Spleen (tissue), 11 donors: ENCODE results near the gene GOLGA6A. TPM values are rescaled to one million over a fixed set of nuclear protein-coding genes. Genes with fewer than 3 reads are reported as not detected.
"Not testable (repeated sequence)": the region's sequence is repeated elsewhere in the genome, so short reads cannot be mapped to it uniquely, and the experiment has no call there.

Experiments
- DNase-seq: peaks from one replicate; pipeline ENCODE4 v3.0.0-alpha.2; 2020
- H3K27ac ChIP-seq, 8 donors: fragments of 200-600 bp; sonication (generic) in 7 of 8; 1 replicate in 4 of 8; 2 replicates in 4 of 8; pipeline versions ENCODE4 v1.5.0 to v1.8.0; 2016 to 2021; ENCODE audit warnings: inconsistent platforms in 4 of 8, mild to moderate bottlenecking in 4 of 8, moderate library complexity in 1 of 8
- H3K27me3 ChIP-seq, 7 donors: fragments of 200-600 bp; sonication (generic) in 6 of 7; replicated peaks in 1 of 7; 1 replicate in 4 of 7; 2 replicates in 3 of 7; pipeline versions ENCODE4 v1.5.0 to v1.8.0; 2016 to 2021; ENCODE audit warnings: inconsistent platforms in 3 of 7, mild to moderate bottlenecking in 1 of 7
- H3K36me3 ChIP-seq, 6 donors: fragments of 200-600 bp; sonication (generic) in 5 of 6; 1 replicate in 4 of 6; 2 replicates in 2 of 6; pipeline versions ENCODE4 v1.5.0 to v1.8.0; 2016 to 2021; ENCODE audit warnings: inconsistent platforms in 2 of 6
- H3K4me1 ChIP-seq, 6 donors: fragments of 200-600 bp; sonication (generic) in 5 of 6; 1 replicate in 3 of 6; 2 replicates in 3 of 6; pipeline versions ENCODE4 v1.5.0 to v1.8.0; 2016 to 2021; ENCODE audit warnings: inconsistent platforms in 3 of 6
- H3K4me3 ChIP-seq, 8 donors: fragments of 200-600 bp; sonication (generic) in 7 of 8; 1 replicate in 4 of 8; 2 replicates in 4 of 8; pipeline versions ENCODE4 v1.5.0 to v1.8.0; 2016 to 2021; ENCODE audit warnings: inconsistent platforms in 4 of 8, mild to moderate bottlenecking in 4 of 8, moderate library complexity in 2 of 8
- H3K9me3 ChIP-seq, 8 donors: fragments of 200-600 bp; sonication (generic) in 7 of 8; 1 replicate in 4 of 8; 2 replicates in 4 of 8; pipeline versions ENCODE4 v1.5.0 to v1.8.0; 2016 to 2021; ENCODE audit warnings: inconsistent platforms in 4 of 8
- WGBS, 5 donors: extraction: QIAGEN DNeasy Blood & Tissue Kit in 3 of 5; methylation state at CpG; one replicate each; pipeline versions ENCODE4 v1.1.5 to v1.1.7; 2013 to 2018; 5-methylcytosine and 5-hydroxymethylcytosine counted together
- intact Hi-C: fragments of 100-400 bp; cut with DNase I; formaldehyde crosslinking; loops from one replicate; pipeline ENCODE4 v1.15.0; 2023; ENCODE audit warnings: low total_unique reads
- polyA plus RNA-seq, 3 donors: library from polyadenylated mRNA; stranded (reverse); fragments of 200-250 nt; gene quantifications; one replicate each; pipeline ENCODE4 v1.2.1, GENCODE V29; 2013
- total RNA-seq, 7 donors: library from RNA; depleted of rRNA in 3 of 7; stranded (reverse); fragments of >200 nt in 3 of 7; fragmentation: NEBNext Ultra II Directional in 4 of 7; extraction: Animal tissue kit (Norgen Biotek cat#: 25700) in 4 of 7; gene quantifications; one replicate each; pipeline versions ENCODE4 v1.1.0 to v1.2.1, GENCODE V29; 2016 to 2021
- TF ChIP-seq, protein P1 (sequence below), 11 experiments: fragments of 200-600 bp in 7 of 11; fragments of 450-650 bp in 4 of 11; sonication (generic) in 4 of 11; IDR thresholded peaks in 8 of 11; conservative IDR thresholded peaks in 3 of 11; 1 replicate in 7 of 11; 2 replicates in 4 of 11; pipeline versions ENCODE4 v1.4.0 to v1.8.0; 2016 to 2021; ENCODE audit warnings: antibody characterized with exemption in 11 of 11, inconsistent platforms in 4 of 11, mild to moderate bottlenecking in 1 of 11
- donor health status: healthy with polysubstance abuse.
- donor health status: DM: no; HTN: no; CAD: no; lungs with moderate emphysema.
- donor health status: DM: no; HTN: no; CAD: no.
- donor health status: Bipolar disorder and iron deficiency.
- donor health status: healthy.
- donor health status: DM: no; HTN: no; CAD: no.
- donor health status: DM: yes; HTN: yes; CAD: no.

The GOLGA6A gene
- total and polyA plus RNA-seq, 10 donors: 0.03 to 0.61 (median 0.35) TPM; not detected in 7

GRCh38 chr15:74072614-74073337 lies 9.6 kb downstream of the GOLGA6A start:
- TF ChIP-seq, protein P1, sequence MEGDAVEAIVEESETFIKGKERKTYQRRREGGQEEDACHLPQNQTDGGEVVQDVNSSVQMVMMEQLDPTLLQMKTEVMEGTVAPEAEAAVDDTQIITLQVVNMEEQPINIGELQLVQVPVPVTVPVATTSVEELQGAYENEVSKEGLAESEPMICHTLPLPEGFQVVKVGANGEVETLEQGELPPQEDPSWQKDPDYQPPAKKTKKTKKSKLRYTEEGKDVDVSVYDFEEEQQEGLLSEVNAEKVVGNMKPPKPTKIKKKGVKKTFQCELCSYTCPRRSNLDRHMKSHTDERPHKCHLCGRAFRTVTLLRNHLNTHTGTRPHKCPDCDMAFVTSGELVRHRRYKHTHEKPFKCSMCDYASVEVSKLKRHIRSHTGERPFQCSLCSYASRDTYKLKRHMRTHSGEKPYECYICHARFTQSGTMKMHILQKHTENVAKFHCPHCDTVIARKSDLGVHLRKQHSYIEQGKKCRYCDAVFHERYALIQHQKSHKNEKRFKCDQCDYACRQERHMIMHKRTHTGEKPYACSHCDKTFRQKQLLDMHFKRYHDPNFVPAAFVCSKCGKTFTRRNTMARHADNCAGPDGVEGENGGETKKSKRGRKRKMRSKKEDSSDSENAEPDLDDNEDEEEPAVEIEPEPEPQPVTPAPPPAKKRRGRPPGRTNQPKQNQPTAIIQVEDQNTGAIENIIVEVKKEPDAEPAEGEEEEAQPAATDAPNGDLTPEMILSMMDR (IDR thresholded peaks at IDR 0.05 in 8 of 11, conservative IDR thresholded peaks at IDR 0.05 in 3 of 11): peak in 5 of 11 experiments; percentile 25 to 39 (median 36)
- H3K4me1 ChIP-seq, intact Hi-C loops, H3K27ac ChIP-seq, H3K4me3 ChIP-seq, H3K27me3 ChIP-seq, H3K36me3 ChIP-seq, H3K9me3 ChIP-seq: not testable (repeated sequence)
- 40 to 54% (median 45%) methylated on average over 3 to 9 of the region's 16 CpGs for WGBS, 5 donors
- peak; percentile 75 for DNase-seq

- H3K36me3 ChIP-seq, H3K4me3 ChIP-seq, intact Hi-C loops, H3K27me3 ChIP-seq, H3K4me1 ChIP-seq, H3K9me3 ChIP-seq, DNase-seq, H3K27ac ChIP-seq: not testable (repeated sequence)
- WGBS, 5 donors: 92 to 100% (median 100%) methylated on average over 1 to 5 of the region's 9 CpGs; no CpG with 5 or more reads in 2 of the 5 donors
Observed at GRCh38 chr15:74072132-74072531, 10.2 kb downstream of the GOLGA6A start.

GRCh38 chr15:74071645-74072044 lies 10.7 kb downstream of the GOLGA6A start:
- intact Hi-C loops, H3K36me3 ChIP-seq, H3K4me3 ChIP-seq, H3K4me1 ChIP-seq, H3K27me3 ChIP-seq, H3K9me3 ChIP-seq, H3K27ac ChIP-seq: not testable (repeated sequence)
- WGBS, 5 donors: 85 to 92% (median 90%) methylated on average over 4 of the region's 6 CpGs
- DNase-seq: peak; percentile 70

- H3K4me1 ChIP-seq, H3K4me3 ChIP-seq, H3K27me3 ChIP-seq, H3K36me3 ChIP-seq, intact Hi-C loops, H3K27ac ChIP-seq, H3K9me3 ChIP-seq: not testable (repeated sequence)
- peak; percentile 88 for DNase-seq
- WGBS, 5 donors: 7 to 70% (median 30%) methylated on average over 3 to 8 of the region's 13 CpGs
- TF ChIP-seq, protein P1 (IDR thresholded peaks at IDR 0.05 in 8 of 11, conservative IDR thresholded peaks at IDR 0.05 in 3 of 11): peak; percentile 23 to 75 (median 54)
Observed at GRCh38 chr15:74065684-74066411, 16.5 kb downstream of the GOLGA6A start.

DNA sequence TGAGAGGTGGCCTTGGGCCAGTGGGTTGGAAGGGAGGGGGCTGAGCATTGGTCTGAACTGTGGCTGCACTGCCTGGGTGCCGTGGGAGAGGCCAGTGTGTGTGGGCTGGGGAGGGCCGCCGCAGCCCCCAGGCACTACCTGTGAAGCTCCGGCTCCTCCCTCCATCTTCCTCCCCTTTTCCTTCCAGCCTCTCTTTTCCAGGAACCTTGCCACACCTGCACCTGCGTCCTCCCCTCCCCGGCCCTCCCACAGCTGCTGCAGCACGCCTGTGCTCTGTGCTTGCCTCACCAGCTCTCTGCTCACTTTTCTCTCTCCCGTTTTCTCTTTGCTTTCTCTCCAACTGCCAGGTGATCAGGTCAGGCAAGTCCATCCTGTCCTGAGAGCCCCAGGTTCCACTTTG lies 17.5 kb downstream of the GOLGA6A start:
- H3K4me3 ChIP-seq, H3K27me3 ChIP-seq, H3K9me3 ChIP-seq, H3K4me1 ChIP-seq, H3K27ac ChIP-seq, H3K36me3 ChIP-seq, intact Hi-C loops: not testable (repeated sequence)
- peak; percentile 66 for DNase-seq
- 79 to 89% (median 84%) methylated on average over 8 of the region's 8 CpGs for WGBS, 5 donors

DNA sequence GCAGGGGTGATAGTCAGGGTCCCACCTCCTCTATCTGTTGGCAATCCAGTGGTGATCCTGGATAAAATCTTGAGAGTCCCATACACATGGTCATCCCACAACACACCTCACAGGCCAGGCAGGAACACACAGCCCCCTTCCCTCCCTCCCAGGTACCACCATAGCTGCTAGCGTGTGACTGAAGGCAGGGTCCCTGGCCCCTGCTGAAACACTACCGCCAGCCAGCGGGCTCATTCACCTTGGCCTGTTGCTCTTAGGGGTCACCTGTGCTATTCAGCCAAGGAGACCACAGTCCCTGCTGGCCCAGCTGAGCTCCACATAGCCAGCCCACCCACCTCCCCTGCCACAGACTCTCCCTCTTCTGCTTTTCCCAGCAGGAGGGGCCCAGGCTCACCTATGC lies 18.2 kb downstream of the GOLGA6A start:
- H3K4me1 ChIP-seq, H3K36me3 ChIP-seq, H3K27me3 ChIP-seq, H3K4me3 ChIP-seq, intact Hi-C loops, H3K9me3 ChIP-seq, H3K27ac ChIP-seq: not testable (repeated sequence)
- WGBS, 5 donors: 89 to 100% (median 96%) methylated on average over 3 of the region's 3 CpGs
- peak; percentile 47 for DNase-seq

DNA sequence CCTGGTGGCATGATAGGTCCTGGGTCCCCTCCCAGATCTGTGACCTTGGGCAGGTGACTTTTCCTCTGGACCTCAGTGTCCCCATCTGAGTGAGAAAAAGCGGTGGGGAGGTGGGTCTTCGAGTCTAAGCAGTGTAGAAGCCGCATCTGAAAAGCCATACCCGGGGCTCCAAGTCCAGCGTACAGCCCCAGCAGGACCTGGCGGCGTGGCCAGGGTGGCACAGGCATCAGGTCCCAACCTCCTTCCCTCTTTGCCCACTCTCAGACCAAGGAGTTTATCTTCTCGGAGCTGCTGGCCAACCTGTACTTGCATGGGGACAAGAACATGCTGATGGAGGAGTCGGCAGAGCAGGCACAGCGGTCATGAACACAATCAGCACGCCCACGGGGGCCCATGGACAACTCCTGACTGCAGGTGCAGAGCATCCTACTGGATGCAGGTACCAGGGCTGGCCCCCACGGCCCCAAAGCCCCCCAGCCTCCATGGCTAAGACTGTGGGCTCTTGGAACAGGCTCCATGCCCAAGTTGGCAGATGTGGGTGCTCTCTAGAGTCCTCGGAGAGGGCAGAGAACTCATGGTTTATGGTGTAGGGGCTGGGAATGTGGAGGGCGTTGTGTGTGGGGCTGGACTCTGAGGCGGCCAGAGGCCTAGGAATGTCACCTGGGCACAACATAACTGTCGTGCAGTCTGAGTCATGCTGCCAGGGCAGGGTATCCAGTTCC lies 18.8 kb downstream of the GOLGA6A start:
- H3K4me1 ChIP-seq, H3K36me3 ChIP-seq, intact Hi-C loops, H3K27ac ChIP-seq, H3K4me3 ChIP-seq, H3K9me3 ChIP-seq, H3K27me3 ChIP-seq: not testable (repeated sequence)
- 78 to 88% (median 80%) methylated on average over 5 to 13 of the region's 17 CpGs; no CpG with 5 or more reads in 1 of the 5 donors for WGBS, 5 donors
- DNase-seq: peak; percentile 53
